Stimulated activated CD4-positive, alpha-beta T cell treated with anti-CD3 and anti-CD28 coated beads, Interleukin-15, amount 100 ng/mL, for 48 hours (primary cell): ENCODE results near the gene VSNL1.

Source experiments
- DNase-seq, 2 donors: peaks; one replicate each; pipeline ENCODE4 v3.0.0-alpha.2; 2020; ENCODE audit warnings: low read depth in 2 of 2

The VSNL1 gene

DNA sequence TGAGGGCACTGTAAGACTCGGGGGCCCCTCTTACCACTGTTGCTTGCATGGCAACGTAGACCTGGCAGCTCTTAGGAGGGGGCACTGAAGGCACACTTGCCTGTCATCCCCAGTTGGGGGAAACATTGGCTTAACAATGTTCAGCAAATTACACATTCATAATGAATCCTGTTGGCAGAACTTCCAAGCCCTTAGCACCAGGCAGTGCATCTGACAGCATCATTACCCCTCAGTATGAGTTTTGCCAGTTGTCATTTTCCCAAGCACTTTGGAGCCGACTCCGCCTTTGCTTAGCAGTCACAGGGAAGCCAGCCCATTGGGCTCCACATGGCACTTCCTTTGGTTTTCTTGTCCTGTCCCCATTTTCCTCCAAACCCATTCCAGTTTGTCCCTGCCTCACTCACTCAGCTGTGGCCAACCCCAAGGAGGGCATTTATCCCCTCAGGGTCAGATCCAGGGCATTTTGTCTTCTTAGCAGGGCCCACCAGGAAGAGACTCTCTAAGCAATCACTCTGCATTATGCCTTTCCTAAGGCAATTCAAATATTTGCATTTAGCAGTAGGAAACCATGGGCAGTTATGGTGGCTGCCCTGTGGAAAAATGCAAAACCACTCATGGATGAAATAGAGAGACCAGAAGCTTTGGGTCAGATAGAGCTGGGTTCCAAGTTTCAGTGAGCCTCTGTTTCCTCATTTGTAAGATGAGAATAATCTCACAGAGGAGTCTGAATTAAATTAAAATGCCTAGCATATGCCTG lies 73.9 kb downstream of the VSNL1 start:
- no peak for DNase-seq

- no peak for DNase-seq
Measured at GRCh38 chr2:17615147-17615546, 74.7 kb downstream of the VSNL1 start.

DNA sequence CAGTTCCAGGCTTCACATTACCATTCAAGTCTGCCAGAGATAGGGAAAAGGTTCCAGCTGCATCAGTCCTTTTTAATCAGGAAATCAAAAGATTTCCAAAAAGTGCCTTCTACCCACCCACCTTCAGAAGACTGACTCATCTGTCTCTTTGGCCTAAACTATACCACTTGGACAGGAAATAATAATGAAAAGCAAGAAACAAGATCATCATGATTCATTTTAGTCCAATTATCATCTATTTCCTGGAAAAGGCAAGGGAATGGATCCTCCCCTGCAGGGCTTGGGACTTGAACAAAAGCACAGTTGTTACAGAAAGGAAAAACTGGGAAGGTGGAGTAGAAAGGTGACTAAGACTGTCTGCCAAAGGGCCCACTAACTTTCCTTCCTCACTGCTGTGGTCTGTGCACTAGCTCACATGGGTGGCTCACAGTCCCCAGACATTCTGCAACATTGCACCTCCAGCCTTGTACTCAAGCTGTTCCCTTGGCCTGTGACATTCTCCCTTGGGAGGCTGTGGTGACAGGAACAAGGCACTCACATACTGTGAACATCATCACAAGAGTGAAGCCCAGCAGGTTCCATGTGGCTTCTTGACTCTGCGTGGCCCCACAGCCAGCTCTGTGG lies 75.3 kb downstream of the VSNL1 start:
- DNase-seq: no peak

GRCh38 chr2:17616405-17616804 lies 75.9 kb downstream of the VSNL1 start:
- no peak for DNase-seq

- no peak for DNase-seq
Measured at GRCh38 chr2:17617516-17617915, 77.0 kb downstream of the VSNL1 start.

DNA sequence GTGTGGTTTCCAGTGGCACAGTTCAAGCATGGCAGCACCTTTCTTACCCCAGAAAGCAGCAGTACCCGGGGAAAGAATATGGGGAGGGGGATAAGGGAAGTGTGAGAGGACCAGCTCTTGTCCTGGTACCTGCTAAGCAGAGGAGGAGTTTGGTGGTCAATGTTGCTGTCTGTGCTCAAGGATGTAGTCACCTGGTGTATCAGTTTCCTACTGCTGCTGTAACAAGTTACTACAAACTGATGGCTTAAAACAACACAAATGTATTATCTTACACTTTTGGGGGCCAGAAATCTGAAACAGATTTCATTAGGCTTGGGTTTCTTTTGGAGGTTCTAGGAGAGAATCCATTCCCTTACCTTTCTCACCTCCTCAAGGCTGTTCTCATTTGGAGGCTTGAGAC lies 77.5 kb downstream of the VSNL1 start:
- DNase-seq: no peak

DNA sequence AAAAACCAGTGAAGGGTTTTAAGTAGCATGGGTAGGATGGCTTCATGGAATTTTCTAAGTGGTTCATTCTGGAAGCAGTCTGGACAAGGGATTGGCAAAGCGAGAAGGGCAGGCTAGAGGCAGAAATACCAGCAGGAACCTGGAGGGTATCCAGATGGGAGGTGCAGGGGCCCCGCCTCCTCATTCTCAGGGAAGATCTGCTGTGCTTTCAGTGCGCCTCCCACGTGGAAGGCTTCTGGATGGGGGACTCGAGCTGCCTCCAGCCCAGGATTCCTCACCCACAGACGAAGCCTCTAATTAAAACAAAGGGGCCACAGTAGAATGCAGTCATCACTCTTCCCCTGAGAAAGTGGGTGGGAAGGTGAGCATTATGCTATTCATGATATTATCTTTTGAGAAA lies 79.8 kb downstream of the VSNL1 start:
- no peak for DNase-seq

DNA sequence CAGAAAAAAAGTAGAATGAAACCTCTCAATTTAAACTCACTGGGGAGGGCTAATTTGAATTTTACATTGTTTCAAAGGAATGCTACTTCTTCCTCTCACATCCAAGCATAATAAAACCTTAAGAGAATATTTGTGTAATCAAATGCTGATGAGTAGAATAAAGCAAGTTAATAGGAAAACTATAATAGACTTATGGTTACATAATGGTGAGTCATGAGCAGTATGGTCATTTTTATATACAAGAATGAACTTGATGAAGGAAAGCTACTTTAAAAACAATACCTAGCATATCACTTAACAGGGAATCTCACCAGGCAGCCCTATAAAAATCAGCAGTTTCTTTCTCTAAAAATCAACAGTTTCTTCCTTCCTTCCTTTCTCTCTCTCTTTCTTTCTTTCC lies 80.3 kb downstream of the VSNL1 start:
- DNase-seq: no peak

GRCh38 chr2:17621781-17622180 lies 81.3 kb downstream of the VSNL1 start:
- DNase-seq: no peak

DNA sequence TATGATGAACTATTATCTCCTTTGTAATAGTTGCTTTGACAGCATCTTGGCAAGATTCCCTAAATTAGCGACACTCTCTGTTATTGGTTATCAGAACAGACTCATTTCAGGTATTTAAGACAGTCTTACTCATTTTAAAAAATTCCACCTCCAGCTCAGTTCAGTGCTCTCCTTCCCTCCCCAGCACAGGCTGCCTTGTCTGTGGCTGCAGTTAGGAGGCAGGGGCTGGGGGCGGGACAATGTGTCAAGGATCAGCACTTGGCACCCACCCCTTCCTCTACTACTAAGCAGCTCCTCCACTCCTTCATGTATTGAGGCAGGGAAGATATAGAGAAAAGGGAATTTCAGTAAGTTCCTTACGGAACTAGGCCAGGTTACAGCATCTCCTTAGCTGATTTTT lies 85.0 kb downstream of the VSNL1 start:
- no peak for DNase-seq

- no peak for DNase-seq
Measured at GRCh38 chr2:17626986-17627385, 86.5 kb downstream of the VSNL1 start.

GRCh38 chr2:17627434-17627833 lies 86.9 kb downstream of the VSNL1 start:
- no peak for DNase-seq

- no peak for DNase-seq
Measured at GRCh38 chr2:17628349-17629261, 88.1 kb downstream of the VSNL1 start.

DNA sequence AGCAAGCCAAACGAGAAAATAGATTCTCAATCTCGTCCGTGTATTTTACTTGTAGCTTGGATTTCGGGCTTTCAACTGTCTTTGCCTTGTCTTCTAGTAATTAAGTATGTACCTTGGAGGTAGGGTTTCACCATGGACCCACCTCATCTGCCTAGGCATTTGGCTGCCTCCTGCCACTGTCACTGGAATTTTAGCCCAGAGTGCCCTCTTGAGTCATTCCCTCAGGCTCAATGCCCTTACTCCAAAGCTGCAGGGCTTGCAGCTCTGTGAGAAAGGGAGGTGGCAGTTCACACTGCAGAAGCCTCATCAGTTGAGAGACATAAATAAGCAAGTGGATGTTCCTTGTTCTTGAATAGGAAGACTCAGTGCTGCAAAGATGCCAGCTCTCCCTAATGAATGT lies 89.6 kb downstream of the VSNL1 start:
- no peak for DNase-seq

DNA sequence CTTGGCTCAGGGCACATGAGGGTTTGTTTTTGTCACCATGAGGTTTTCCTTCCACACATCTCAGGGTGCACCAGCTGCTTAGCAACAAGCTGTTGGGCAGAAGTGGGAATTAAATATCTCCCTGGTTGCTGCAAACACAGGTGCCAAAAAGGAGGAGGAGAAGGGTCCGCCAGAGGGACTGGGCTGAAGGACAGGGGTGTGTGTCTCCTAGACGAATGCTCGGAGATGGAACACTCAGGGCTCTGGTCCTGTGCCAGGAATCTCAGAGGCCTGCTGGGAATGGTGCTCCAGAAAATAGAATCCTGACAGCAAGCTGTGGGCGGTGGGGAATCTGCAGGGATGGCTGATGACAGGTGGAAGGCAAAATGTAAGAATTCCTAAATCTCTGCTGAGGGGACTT lies 94.5 kb downstream of the VSNL1 start:
- no peak for DNase-seq

GRCh38 chr2:17636257-17636656 lies 95.8 kb downstream of the VSNL1 start:
- no peak for DNase-seq

DNA sequence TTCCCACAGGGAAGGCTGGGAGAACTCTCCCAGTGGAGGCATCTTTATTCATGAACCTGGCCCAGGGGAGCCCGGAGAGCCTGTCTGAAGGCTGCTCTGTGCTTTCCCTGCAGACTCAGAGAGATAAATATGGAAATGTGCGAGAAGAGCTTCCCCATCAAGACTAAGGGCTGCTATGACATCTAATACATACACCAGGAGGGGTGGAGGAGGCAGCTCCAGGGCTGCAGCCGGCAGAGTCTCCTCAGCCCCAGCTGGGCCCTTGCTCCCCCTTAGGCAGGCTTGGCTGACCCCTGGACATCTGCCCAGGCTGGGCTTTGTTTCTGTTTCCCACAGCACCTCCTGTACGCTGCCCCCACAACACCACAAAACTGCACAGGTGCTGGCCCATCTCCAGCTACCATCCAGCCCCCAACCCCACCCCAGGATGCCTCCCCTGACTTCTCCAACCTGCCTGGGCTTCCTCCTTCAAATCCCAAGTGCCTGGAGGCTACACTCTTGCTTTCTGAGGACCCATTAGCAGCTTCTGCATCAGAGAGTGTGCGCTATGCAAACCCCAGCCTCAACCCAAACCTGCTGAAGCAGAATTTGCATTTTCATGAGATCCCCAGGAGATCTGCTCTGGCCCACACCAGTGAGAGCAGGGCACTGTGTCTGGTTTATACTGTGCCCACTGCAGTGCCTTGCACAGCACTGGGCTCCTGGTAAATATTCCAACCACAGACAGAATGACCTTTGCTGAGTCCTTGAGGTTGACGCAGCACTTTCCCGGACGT lies 96.8 kb downstream of the VSNL1 start:
- no peak for DNase-seq

DNA sequence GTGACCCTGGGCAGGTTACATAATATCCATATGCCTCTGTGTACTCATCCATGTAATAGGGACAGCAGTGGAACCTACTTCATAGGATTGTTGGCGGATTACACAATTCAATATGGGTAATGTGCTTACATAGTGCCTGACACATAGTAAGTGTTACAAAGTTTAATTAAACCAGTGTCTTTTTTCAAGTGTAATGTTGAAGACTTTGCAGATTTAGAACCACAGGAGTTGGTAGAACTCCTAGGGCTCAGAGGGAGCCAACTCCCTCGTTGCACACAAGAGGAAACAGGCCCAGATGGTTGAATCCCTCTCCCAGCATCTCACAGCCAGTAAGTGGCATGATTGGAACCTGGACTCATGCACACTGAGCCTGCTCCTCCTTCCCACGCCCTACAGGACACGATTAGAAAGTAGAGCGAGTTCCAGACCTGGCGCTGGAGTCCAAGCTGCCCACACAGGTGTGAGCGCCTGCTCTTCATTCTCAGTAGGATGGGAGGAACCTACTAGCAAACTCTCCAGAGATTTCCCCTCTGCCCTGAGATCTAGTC lies 97.8 kb downstream of the VSNL1 start:
- DNase-seq: no peak

DNA sequence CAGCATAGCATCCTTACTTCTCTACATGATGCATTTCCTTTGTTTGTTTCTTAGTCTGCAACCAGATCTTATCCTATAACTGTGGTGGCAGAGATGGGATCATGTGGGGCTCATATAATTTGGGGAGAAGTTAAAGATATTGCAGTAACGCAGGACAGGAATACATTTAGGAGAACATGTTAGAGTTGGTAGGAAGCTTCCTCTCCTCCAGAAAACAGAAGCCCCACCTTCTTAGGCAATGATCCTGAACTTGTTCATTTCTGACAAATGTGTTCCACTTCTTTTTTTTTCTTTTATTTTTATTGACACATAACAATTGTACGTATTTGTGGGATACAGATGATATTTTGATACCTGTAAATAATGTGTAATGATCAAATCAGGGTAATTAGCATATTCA lies 99.9 kb downstream of the VSNL1 start:
- no peak for DNase-seq

GRCh38 chr2:17643031-17643615 lies 102.6 kb downstream of the VSNL1 start:
- no peak for DNase-seq
